Heart right ventricle (tissue), 16 donors: Measurements from ENCODE around the gene MRGPRX2. TPM values are rescaled to one million over a fixed set of nuclear protein-coding genes. Genes with fewer than 3 reads are reported as not detected.

Experiments
- ATAC-seq, 8 donors: fragments of 200-7000 bp; cut with Tn5 transposase; one replicate each; pipeline ENCODE4 v1.9.1; 2020; ENCODE audit warnings: mild to moderate bottlenecking in 8 of 8, moderate library complexity in 8 of 8, moderate number of reproducible peaks in 1 of 8
- DNase-seq, 2 donors: peaks; one replicate each; pipeline ENCODE4 v3.0.0-alpha.2; 2020
- H3K27ac ChIP-seq, 10 donors: fragments of 200-600 bp; sonication (generic) in 2 of 10; one replicate each; pipeline versions ENCODE4 v1.5.0 to v1.8.0; 2020 to 2022; ENCODE audit warnings: mild to moderate bottlenecking in 3 of 10
- H3K27me3 ChIP-seq, 7 donors: fragments of 200-600 bp; one replicate each; pipeline ENCODE4 v1.8.0; 2021 to 2022; ENCODE audit warnings: mild to moderate bottlenecking in 2 of 7
- H3K36me3 ChIP-seq, 9 donors: fragments of 200-600 bp; sonication (generic) in 1 of 9; one replicate each; pipeline versions ENCODE4 v1.5.0 to v1.8.0; 2020 to 2022; ENCODE audit warnings: mild to moderate bottlenecking in 2 of 9
- H3K4me1 ChIP-seq, 9 donors: fragments of 200-600 bp; sonication (generic) in 1 of 9; one replicate each; pipeline versions ENCODE4 v1.5.0 to v1.8.0; 2020 to 2022; ENCODE audit warnings: mild to moderate bottlenecking in 4 of 9
- H3K4me3 ChIP-seq, 10 donors: fragments of 200-600 bp; sonication (generic) in 2 of 10; one replicate each; pipeline versions ENCODE4 v1.5.0 to v1.8.0; 2020 to 2022; ENCODE audit warnings: mild to moderate bottlenecking in 7 of 10, moderate library complexity in 2 of 10
- H3K9me3 ChIP-seq, 11 donors: fragments of 200-600 bp in 10 of 11; sonication (generic) in 2 of 11; one replicate each; pipeline versions ENCODE4 v1.5.0 to v1.8.0; 2013 to 2022; ENCODE audit warnings: mild to moderate bottlenecking in 2 of 11, control low read depth in 1 of 11, moderate library complexity in 1 of 11
- CTCF ChIP-seq, 9 donors: fragments of 200-600 bp; sonication (generic) in 2 of 9; IDR thresholded peaks; one replicate each; pipeline versions ENCODE4 v1.5.0 to v1.8.0; 2021 to 2022; ENCODE audit warnings: antibody characterized with exemption in 9 of 9, mild to moderate bottlenecking in 5 of 9, moderate library complexity in 1 of 9
- WGBS, 2 donors: extraction: QIAGEN DNeasy Blood & Tissue Kit; methylation state at CpG; one replicate each; pipeline ENCODE4 v1.1.7; 2013; ENCODE audit warnings: inconsistent platforms in 1 of 2; 5-methylcytosine and 5-hydroxymethylcytosine counted together
- intact Hi-C, 10 donors: fragments of 100-400 bp; cut with DNase I; formaldehyde crosslinking; loops; one replicate each; pipeline versions ENCODE4 v1.11.1 to v1.14.2; 2022
- polyA plus RNA-seq, 2 donors: library from polyadenylated mRNA; stranded (reverse); fragments of 200-250 nt; gene quantifications; one replicate each; pipeline ENCODE4 v1.2.3, GENCODE V29; 2013
- total RNA-seq, 10 donors: library from RNA; stranded (reverse); fragmentation: NEBNext Ultra II Directional in 3 of 10; extraction: Animal tissue kit (Norgen Biotek cat#: 25700) in 3 of 10; gene quantifications; one replicate each; pipeline versions ENCODE4 v1.2.1 to v1.2.4, GENCODE V29; 2021 to 2023
- donor health status: Arrhythmogenic right ventricular cardiomyopathy.
- donor health status: ischemic (EF 13 %, LVEDD 7.1; RV severe dilation, severe dysfunction).
- donor health status: healthy with polysubstance abuse.
- donor health status: DM: no; HTN: yes; CAD: no.
- donor health status: DM: no; HTN: no; CAD: no.
- donor health status: ischemic (EF 25% LVEDD 6.9; RV normal size, moderate dysfunction).
- donor health status: ischemic (EF 25% LVEDD 5.7; RV mildly dilated, moderate dysfunction).
- donor health status: healthy.
- donor health status: DM: yes; HTN: yes; CAD: no.
- donor health status: Ischemic cardiomyopathy.
- donor health status: ischemic (EF 35%, LVEDD 5.7; RV mildly dilated, moderate dysfunction).
- donor health status: nonischemic (EF 11% LVEDD 7.7; RV severe dilation, severe dysfunction).
- donor health status: DM: yes; HTN: yes; CAD: no.
- donor health status: PGD.
- donor health status: ischemic (EF 29% LVEDD 5.4; RV normal size, mild dysfunction).
- donor health status: nonischemic (EF 23%, LVEDD 6.1; RV moderate dilation, normal function).

Gene MRGPRX2
- total and polyA plus RNA-seq, 12 donors: 0.15 TPM; not detected in 11

DNA sequence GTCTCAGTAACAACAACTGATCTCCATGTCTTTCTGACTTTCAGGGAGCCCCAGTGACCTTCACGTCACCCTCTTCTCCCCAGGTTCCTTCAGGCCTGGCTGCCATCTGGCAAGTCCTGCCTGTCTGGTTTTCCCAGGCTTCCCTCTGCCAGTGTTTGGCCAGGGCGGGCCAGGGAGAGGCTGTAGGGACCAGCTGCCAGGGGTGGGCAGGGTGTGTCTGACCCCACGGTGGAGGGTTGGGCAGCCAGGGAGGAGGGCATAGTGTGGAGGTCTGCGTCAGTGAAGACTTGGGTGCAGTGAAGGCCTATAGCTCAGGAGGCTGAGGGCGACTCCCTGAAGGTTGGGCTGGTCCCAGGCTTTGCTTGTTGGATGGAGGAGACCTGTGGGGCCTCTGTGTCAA lies 11.9 kb upstream of the MRGPRX2 start:
- Histone ChIP-seq H3K36me3 (no peaks in the 10 kb centered on the region), H3K4me3 (no peak overlapping the region), H3K4me1 (peaks cover 0 to 7% (median 0%) of the 10 kb centered on the region in 9 donors), H3K27ac (no peak overlapping the region), H3K9me3 (peaks cover 0 to 19% (median 0%) of the 10 kb centered on the region in 11 donors), H3K27me3 (peaks cover 0 to 12% (median 0%) of the 10 kb centered on the region in 7 donors)
- DNase-seq: no peak
- no peak for TF ChIP-seq CTCF (IDR thresholded peaks at IDR 0.05)
- intact Hi-C loops: loop anchor here in 7 of 10 donors (5.0 to 10.0 kb wide), 6 partner anchors 82 to 672 kb away; partner anchors contain the start of gene E2F8 (in 1 of the 7)
- no peak for ATAC-seq
- WGBS, 2 donors: 86 to 91% methylated on average over 5 of the region's 5 CpGs

DNA sequence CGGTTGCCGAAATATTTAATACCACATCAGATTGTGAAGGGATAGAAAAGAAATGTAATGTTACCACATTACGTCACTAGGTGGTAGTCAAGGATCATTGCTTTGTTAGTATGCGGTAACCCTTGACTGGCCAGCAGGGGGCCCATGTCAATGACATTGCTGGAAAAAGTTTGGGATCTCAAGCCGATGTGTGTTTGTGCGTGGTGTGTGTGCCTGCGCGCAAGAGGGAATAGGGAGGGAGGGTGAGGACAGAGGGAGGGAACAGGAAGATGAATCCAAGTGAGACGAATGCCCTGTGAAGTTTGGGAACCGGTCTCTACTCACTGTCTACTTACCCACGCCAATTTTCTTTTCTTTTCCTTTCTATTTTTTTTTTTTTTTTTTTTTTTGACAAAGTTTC lies 10.7 kb upstream of the MRGPRX2 start:
- 3 to 4% methylated on average over 11 of the region's 11 CpGs for WGBS, 2 donors
- peak; percentile 74 to 96 (median 90) for TF ChIP-seq CTCF (IDR thresholded peaks at IDR 0.05)
- H3K9me3 ChIP-seq: peaks cover 0 to 19% (median 0%) of the 10 kb centered on the region in 11 donors
- H3K27ac ChIP-seq: no peak overlapping the region
- H3K4me3 ChIP-seq: peak overlapping the region in 3 of 10 donors; percentile 13 to 29 (median 22)
- peak; percentile 76 to 95 (median 88) for ATAC-seq
- peak; percentile 57 to 59 for DNase-seq
- intact Hi-C loops: loop anchor here (1.0 to 10.0 kb wide), 10 partner anchors 84 to 674 kb away; partner anchors contain the start of gene E2F8 (in 1 of the 10)
- H3K36me3 ChIP-seq: no peaks in the 10 kb centered on the region
- peaks cover 0 to 17% (median 0%) of the 10 kb centered on the region in 7 donors for H3K27me3 ChIP-seq
- peaks cover 0 to 3% (median 0%) of the 10 kb centered on the region in 9 donors for H3K4me1 ChIP-seq

- Histone ChIP-seq H3K36me3 (no peaks in the 10 kb centered on the region), H3K9me3 (no peaks in the 10 kb centered on the region), H3K27me3 (peaks cover 0 to 14% (median 0%) of the 10 kb centered on the region in 7 donors), H3K4me3 (no peak overlapping the region), H3K4me1 (no peaks in the 10 kb centered on the region), H3K27ac (no peak overlapping the region)
- no peak for TF ChIP-seq CTCF (IDR thresholded peaks at IDR 0.05)
- DNase-seq (no peak), ATAC-seq (no peak)
- WGBS, 2 donors: 28 to 41% methylated on average over 5 of the region's 5 CpGs
- intact Hi-C loops: no loop called here
Observed at GRCh38 chr11:19059833-19060232, 684 bp downstream of the MRGPRX2 start.

GRCh38 chr11:19055905-19056304 lies 4.6 kb downstream of the MRGPRX2 start:
- WGBS, 2 donors: 86 to 89% methylated on average over 17 of the region's 17 CpGs
- Histone ChIP-seq H3K4me1 (no peaks in the 10 kb centered on the region), H3K27ac (no peak overlapping the region), H3K4me3 (no peak overlapping the region), H3K27me3 (peaks cover 0 to 7% (median 0%) of the 10 kb centered on the region in 7 donors), H3K36me3 (no peaks in the 10 kb centered on the region), H3K9me3 (peaks cover 0 to 9% (median 0%) of the 10 kb centered on the region in 11 donors)
- intact Hi-C loops: no loop called here
- DNase-seq (no peak), ATAC-seq (no peak)
- no peak for TF ChIP-seq CTCF (IDR thresholded peaks at IDR 0.05)
